ENCODE measurements around the gene CORO1C. TPM values are rescaled to one million over a fixed set of nuclear protein-coding genes. Genes with fewer than 3 reads are reported as not detected.
A peak's percentile ranks its signal among the peaks of the same experiment; 100 is the strongest.

CORO1C gene
- total RNA-seq, 1 experiment from 2014 or later: 138 TPM

GRCh38 chr12:108697905-108698304, 33.4 kb downstream of the CORO1C start:
- Histone ChIP-seq H3K79me2 (ENCODE audit: insufficient read depth, low read length) (peaks cover 83% of the 10 kb centered on the region), H2AFZ (ENCODE audit: low read depth, low read length, poor library complexity, severe bottlenecking) (no peak overlapping the region), H3K4me1 (ENCODE audit: control insufficient read depth in 1 of 2, insufficient read depth in 2 of 2, low read length in 2 of 2) (peaks cover 0 to 7% of the 10 kb centered on the region in 2 experiments; a peak in 1 of 4 replicates), H4K20me1 (ENCODE audit: insufficient read depth) (no peaks in the 10 kb centered on the region), H3K9me3 (ENCODE audit: control insufficient read depth in 1 of 2, insufficient read depth in 1 of 2, low read depth in 1 of 2, low read length in 2 of 2) (no peaks in the 10 kb centered on the region), H3K27me3 (ENCODE audit: insufficient read depth, low read length) (no peaks in the 10 kb centered on the region), H3K9ac (ENCODE audit: low read length) (no peak overlapping the region), H3K4me3 (replicated peaks in 1 of 2; ENCODE audit: low read depth in 1 of 2, low read length in 2 of 2) (no peak overlapping the region), H3K4me2 (ENCODE audit: low read length) (no peak overlapping the region), H3K36me3 (ENCODE audit: control insufficient read depth in 1 of 2, insufficient read depth in 2 of 2, low read length in 2 of 2) (peaks cover 11 to 19% of the 10 kb centered on the region in 2 experiments), H3K27ac (ENCODE audit: low read depth, low read length) (no peak overlapping the region), H3K9me2 (ENCODE audit: insufficient read depth) (no peaks in the 10 kb centered on the region)
- POLR2A ChIA-PET: no interaction called here
- TF ChIP-seq ATF3 (IDR thresholded peaks at IDR 0.05): no peak
- TF ChIP-seq JUND (IDR thresholded peaks at IDR 0.05): no peak
- no peak for TF ChIP-seq MAX (IDR thresholded peaks at IDR 0.05)
- TF ChIP-seq YY1 (IDR thresholded peaks at IDR 0.05; ENCODE audit: extremely low read depth, insufficient replicate concordance, low read depth, low read length): no peak
- BruUV-seq (replicated peaks): no TSS peak
- RAD21 ChIA-PET (ENCODE audit: low non-redundant PET in 1 of 2, low total read pairs in 2 of 2, uncharacterized antibody in 2 of 2, unreplicated experiment in 2 of 2): no interaction called here
- ATAC-seq (no peak), DNase-seq (ENCODE audit: low read depth, low spot score) (no peak)
- intact Hi-C loops (cut with micrococcal nuclease): no loop called here
- CTCF ChIA-PET: no interaction called here

GRCh38 chr12:108696996-108697290, 34.4 kb downstream of the CORO1C start:
- RAD21 ChIA-PET (ENCODE audit: low non-redundant PET in 1 of 2, low total read pairs in 2 of 2, uncharacterized antibody in 2 of 2, unreplicated experiment in 2 of 2): no interaction called here
- no peaks in the 10 kb centered on the region for H4K20me1 ChIP-seq (ENCODE audit: insufficient read depth)
- CTCF ChIA-PET: no interaction called here
- H3K9ac ChIP-seq (ENCODE audit: low read length): no peak overlapping the region
- intact Hi-C loops (cut with micrococcal nuclease): no loop called here
- no peaks in the 10 kb centered on the region for H3K27me3 ChIP-seq (ENCODE audit: insufficient read depth, low read length)
- POLR2A ChIA-PET: no interaction called here
- no peak overlapping the region for H3K4me3 ChIP-seq (replicated peaks in 1 of 2; ENCODE audit: low read depth in 1 of 2, low read length in 2 of 2)
- BruUV-seq (replicated peaks): TSS peak; percentile 2
- no peak for TF ChIP-seq POLR2AphosphoS5 (IDR thresholded peaks at IDR 0.05; ENCODE audit: low read depth, low read length)
- TF ChIP-seq EZH2phosphoT487 (IDR thresholded peaks at IDR 0.05; ENCODE audit: borderline replicate concordance): no peak
- no peak for TF ChIP-seq RAD21 (IDR thresholded peaks at IDR 0.05; ENCODE audit: low read depth)
- no peak for TF ChIP-seq POLR2A (IDR thresholded peaks at IDR 0.05; ENCODE audit: borderline replicate concordance, extremely low read depth, insufficient read depth, insufficient read length)
- TF ChIP-seq ELF1 (IDR thresholded peaks at IDR 0.05; ENCODE audit: borderline replicate concordance, low read depth): no peak
- no peak for TF ChIP-seq ZFX (IDR thresholded peaks at IDR 0.05)
- TF ChIP-seq CTCF (IDR thresholded peaks at IDR 0.05 in 2 of 3, conservative IDR thresholded peaks at IDR 0.05 in 1 of 3; ENCODE audit: borderline replicate concordance in 1 of 3, insufficient read depth in 1 of 3, low read depth in 2 of 3, low read length in 2 of 3): no peak
- TF ChIP-seq EZH2 (IDR thresholded peaks at IDR 0.05): no peak
- no peak for TF ChIP-seq REST (IDR thresholded peaks at IDR 0.05; ENCODE audit: low read depth)
- no peak for TF ChIP-seq ZNF274 (IDR thresholded peaks at IDR 0.05; ENCODE audit: low read depth, low read length)
- no peak for TF ChIP-seq YY1 (IDR thresholded peaks at IDR 0.05; ENCODE audit: extremely low read depth, insufficient replicate concordance, low read depth, low read length)
- H3K9me2 ChIP-seq (ENCODE audit: insufficient read depth): no peaks in the 10 kb centered on the region
- H2AFZ ChIP-seq (ENCODE audit: low read depth, low read length, poor library complexity, severe bottlenecking): no peak overlapping the region
- DNase-seq (ENCODE audit: low read depth, low spot score) (no peak), ATAC-seq (no peak)
- H3K79me2 ChIP-seq (ENCODE audit: insufficient read depth, low read length): peaks cover 82% of the 10 kb centered on the region
- peaks cover 6 to 15% of the 10 kb centered on the region in 2 experiments for H3K4me1 ChIP-seq (ENCODE audit: control insufficient read depth in 1 of 2, insufficient read depth in 2 of 2, low read length in 2 of 2)
- peaks cover 11 to 19% of the 10 kb centered on the region in 2 experiments for H3K36me3 ChIP-seq (ENCODE audit: control insufficient read depth in 1 of 2, insufficient read depth in 2 of 2, low read length in 2 of 2)
- H3K9me3 ChIP-seq (ENCODE audit: control insufficient read depth in 1 of 2, insufficient read depth in 1 of 2, low read depth in 1 of 2, low read length in 2 of 2): no peaks in the 10 kb centered on the region
- H3K4me2 ChIP-seq (ENCODE audit: low read length): no peak overlapping the region
- H3K27ac ChIP-seq (ENCODE audit: low read depth, low read length): no peak overlapping the region

All from HCT116 (cell line).